ENCODE measurements around the gene MEGF11. TPM values are rescaled to one million over a fixed set of nuclear protein-coding genes. Genes with fewer than 3 reads are reported as not detected.

Gene MEGF11
- total RNA-seq, 2 experiments from 2014 or later: 3.3 to 6.8 TPM

DNA sequence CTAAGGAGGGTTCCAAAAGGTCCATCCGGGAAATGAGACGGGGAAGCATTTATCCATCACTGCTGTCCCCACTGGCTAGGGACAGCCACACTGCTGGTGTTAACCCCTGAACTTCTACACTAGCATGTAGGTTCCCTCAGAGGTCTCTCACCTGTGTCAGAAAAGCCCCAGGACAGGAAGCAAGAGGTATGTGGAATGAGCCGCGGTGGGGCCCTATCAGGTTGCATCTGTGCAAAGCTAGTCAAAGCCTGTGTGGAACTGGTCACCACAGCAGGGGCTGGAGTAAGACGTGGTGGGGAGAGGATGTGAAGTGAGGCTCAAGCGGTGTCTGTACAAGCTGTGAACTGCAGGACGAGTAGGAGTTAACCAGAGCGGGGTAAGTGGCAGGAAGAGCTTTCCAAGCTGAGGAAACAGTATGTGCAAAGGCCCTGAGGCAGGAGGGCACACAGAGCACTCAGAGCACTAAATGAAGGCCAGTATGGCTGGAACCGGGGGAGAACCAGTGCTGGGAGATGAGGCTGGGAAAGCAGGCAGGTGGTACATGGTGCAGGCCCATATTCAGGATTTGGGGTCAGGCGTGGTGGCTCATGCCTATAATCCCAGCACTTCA, 57.8 kb downstream of the MEGF11 start:
- no peaks in the 10 kb centered on the region for H4K20me1 ChIP-seq (ENCODE audit: insufficient read depth, low read length)
- H3K27ac ChIP-seq (ENCODE audit: low read depth, low read length, poor library complexity, severe bottlenecking): no peak overlapping the region
- ChIA-PET POLR2A (no interaction called here), CTCF (ENCODE audit: unreplicated experiment) (no interaction called here)
- BruUV-seq (replicated peaks): no TSS peak
- peaks cover 8% of the 10 kb centered on the region for H3K4me1 ChIP-seq (ENCODE audit: insufficient read depth, low read length, poor library complexity, severe bottlenecking)
- H3K9me3 ChIP-seq (ENCODE audit: low read length): no peaks in the 10 kb centered on the region
- H3K9me2 ChIP-seq (ENCODE audit: insufficient read depth, low read length): no peaks in the 10 kb centered on the region
- no peak overlapping the region for H3K4me2 ChIP-seq (ENCODE audit: low read length)
- H2AFZ ChIP-seq (ENCODE audit: low read length): no peak overlapping the region
- no peak overlapping the region for H3K4me3 ChIP-seq (ENCODE audit: low read depth, low read length, poor library complexity, severe bottlenecking)
- H3K36me3 ChIP-seq (ENCODE audit: insufficient read depth, low read length): no peaks in the 10 kb centered on the region
- TF ChIP-seq EZH2phosphoT487 (IDR thresholded peaks at IDR 0.05; ENCODE audit: borderline replicate concordance, low read depth, low read length) (no peak), CTCF (conservative IDR thresholded peaks at IDR 0.05; ENCODE audit: low read length) (no peak)
- DNase-seq (ENCODE audit: low spot score): no peak
- no peaks in the 10 kb centered on the region for H3K79me2 ChIP-seq (ENCODE audit: insufficient read depth, low read depth, low read length)
- intact Hi-C loops (cut with micrococcal nuclease; ENCODE audit: unreplicated experiment): no loop called here

DNA sequence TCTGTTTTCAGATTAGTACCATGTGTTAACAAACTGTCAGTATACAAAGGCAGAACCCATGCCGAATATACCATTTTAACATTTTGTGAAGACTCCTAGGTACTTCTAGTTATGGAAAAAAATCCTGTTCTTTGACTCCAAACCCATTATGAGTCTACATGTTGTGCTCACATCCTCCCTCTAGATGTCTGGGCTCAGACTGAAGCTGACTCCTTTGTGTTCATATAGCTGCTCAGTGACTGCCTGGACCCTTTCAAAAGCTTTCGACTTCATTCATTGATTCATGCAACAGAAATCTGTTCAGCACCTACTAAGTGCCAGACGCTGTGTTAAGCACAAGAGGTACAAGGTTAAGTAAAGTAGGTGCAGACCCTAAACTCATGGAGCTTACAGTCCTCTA, 60.5 kb downstream of the MEGF11 start:
- no peaks in the 10 kb centered on the region for H4K20me1 ChIP-seq (ENCODE audit: insufficient read depth, low read length)
- no peak overlapping the region for H2AFZ ChIP-seq (ENCODE audit: low read length)
- no peak overlapping the region for H3K4me3 ChIP-seq (ENCODE audit: low read depth, low read length, poor library complexity, severe bottlenecking)
- H3K79me2 ChIP-seq (ENCODE audit: insufficient read depth, low read depth, low read length): no peaks in the 10 kb centered on the region
- POLR2A ChIA-PET: no interaction called here
- no peaks in the 10 kb centered on the region for H3K9me2 ChIP-seq (ENCODE audit: insufficient read depth, low read length)
- no peak for TF ChIP-seq CTCF (conservative IDR thresholded peaks at IDR 0.05; ENCODE audit: low read length)
- no peak for TF ChIP-seq EZH2phosphoT487 (IDR thresholded peaks at IDR 0.05; ENCODE audit: borderline replicate concordance, low read depth, low read length)
- no peaks in the 10 kb centered on the region for H3K36me3 ChIP-seq (ENCODE audit: insufficient read depth, low read length)
- CTCF ChIA-PET (ENCODE audit: unreplicated experiment): no interaction called here
- no TSS peak for BruUV-seq (replicated peaks)
- no peak overlapping the region for H3K4me2 ChIP-seq (ENCODE audit: low read length)
- H3K9me3 ChIP-seq (ENCODE audit: low read length): no peaks in the 10 kb centered on the region
- intact Hi-C loops (cut with micrococcal nuclease; ENCODE audit: unreplicated experiment): no loop called here
- H3K4me1 ChIP-seq (ENCODE audit: insufficient read depth, low read length, poor library complexity, severe bottlenecking): peaks cover 35% of the 10 kb centered on the region
- no peak overlapping the region for H3K27ac ChIP-seq (ENCODE audit: low read depth, low read length, poor library complexity, severe bottlenecking)
- DNase-seq (ENCODE audit: low spot score): no peak

DNA sequence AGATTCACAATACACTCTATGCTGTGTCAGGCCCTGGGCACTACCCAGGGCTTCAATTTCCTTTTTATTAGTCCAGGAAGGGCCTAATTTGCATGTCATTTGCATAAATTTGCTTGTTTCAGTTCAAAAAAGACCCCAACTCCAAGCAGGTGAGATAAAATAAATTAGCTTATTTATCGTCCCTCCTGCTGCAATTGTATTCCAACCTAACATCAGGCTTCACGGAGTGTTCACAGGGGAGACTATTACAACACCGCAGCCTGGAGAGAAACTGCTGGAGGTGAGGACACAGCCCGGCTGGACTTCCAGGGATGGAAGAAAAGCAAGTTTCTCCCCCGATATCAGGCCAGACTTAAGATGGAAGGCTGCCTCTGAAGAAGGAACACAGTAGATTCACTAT, 62.8 kb downstream of the MEGF11 start:
- no TSS peak for BruUV-seq (replicated peaks)
- H3K4me3 ChIP-seq (ENCODE audit: low read depth, low read length, poor library complexity, severe bottlenecking): no peak overlapping the region
- intact Hi-C loops (cut with micrococcal nuclease; ENCODE audit: unreplicated experiment): loop anchor here (1.0 kb wide), 3 partner anchors 36 to 208 kb away; no protein-coding TSS in a partner anchor
- TF ChIP-seq CTCF (conservative IDR thresholded peaks at IDR 0.05; ENCODE audit: low read length): no peak
- TF ChIP-seq EZH2phosphoT487 (IDR thresholded peaks at IDR 0.05; ENCODE audit: borderline replicate concordance, low read depth, low read length): no peak
- peak overlapping the region; percentile 42 for H3K4me2 ChIP-seq (ENCODE audit: low read length)
- H2AFZ ChIP-seq (ENCODE audit: low read length): peak overlapping the region; percentile 46; the same call in 1 of the 2 replicates
- H3K36me3 ChIP-seq (ENCODE audit: insufficient read depth, low read length): no peaks in the 10 kb centered on the region
- no peaks in the 10 kb centered on the region for H3K9me2 ChIP-seq (ENCODE audit: insufficient read depth, low read length)
- ChIA-PET POLR2A (interaction anchor here (1.1 kb wide), 1 partner anchor 27 kb away, joined by 3 read pairs; no protein-coding TSS in a partner anchor), CTCF (ENCODE audit: unreplicated experiment) (no interaction called here)
- no peaks in the 10 kb centered on the region for H4K20me1 ChIP-seq (ENCODE audit: insufficient read depth, low read length)
- no peak for DNase-seq (ENCODE audit: low spot score)
- no peak overlapping the region for H3K27ac ChIP-seq (ENCODE audit: low read depth, low read length, poor library complexity, severe bottlenecking)
- H3K79me2 ChIP-seq (ENCODE audit: insufficient read depth, low read depth, low read length): no peaks in the 10 kb centered on the region
- H3K9me3 ChIP-seq (ENCODE audit: low read length): no peaks in the 10 kb centered on the region
- peaks cover 57% of the 10 kb centered on the region for H3K4me1 ChIP-seq (ENCODE audit: insufficient read depth, low read length, poor library complexity, severe bottlenecking)
